ENCODE data around the gene MYADML2.

The MYADML2 gene

DNA sequence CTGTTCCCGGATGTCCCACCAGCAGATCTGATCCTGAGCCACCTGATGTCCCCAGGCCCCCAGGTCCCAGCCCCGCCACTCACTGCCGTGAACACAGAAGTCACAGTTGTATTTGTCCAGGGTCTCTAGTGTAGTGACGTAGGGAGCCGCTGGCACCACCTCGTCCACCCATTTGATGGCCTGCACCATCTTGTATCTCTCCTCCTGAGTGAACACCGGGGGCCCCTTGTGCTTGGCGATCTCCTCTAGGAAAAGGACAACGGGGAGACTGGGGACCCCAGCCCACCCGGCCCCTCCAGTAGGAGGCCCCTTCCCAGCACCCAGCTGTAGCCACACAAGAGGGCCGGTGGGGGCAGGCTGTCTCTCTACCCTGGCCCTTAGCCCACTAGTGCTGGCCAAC is 38.2 kb downstream of the MYADML2 start:
- no peak for DNase-seq

DNA sequence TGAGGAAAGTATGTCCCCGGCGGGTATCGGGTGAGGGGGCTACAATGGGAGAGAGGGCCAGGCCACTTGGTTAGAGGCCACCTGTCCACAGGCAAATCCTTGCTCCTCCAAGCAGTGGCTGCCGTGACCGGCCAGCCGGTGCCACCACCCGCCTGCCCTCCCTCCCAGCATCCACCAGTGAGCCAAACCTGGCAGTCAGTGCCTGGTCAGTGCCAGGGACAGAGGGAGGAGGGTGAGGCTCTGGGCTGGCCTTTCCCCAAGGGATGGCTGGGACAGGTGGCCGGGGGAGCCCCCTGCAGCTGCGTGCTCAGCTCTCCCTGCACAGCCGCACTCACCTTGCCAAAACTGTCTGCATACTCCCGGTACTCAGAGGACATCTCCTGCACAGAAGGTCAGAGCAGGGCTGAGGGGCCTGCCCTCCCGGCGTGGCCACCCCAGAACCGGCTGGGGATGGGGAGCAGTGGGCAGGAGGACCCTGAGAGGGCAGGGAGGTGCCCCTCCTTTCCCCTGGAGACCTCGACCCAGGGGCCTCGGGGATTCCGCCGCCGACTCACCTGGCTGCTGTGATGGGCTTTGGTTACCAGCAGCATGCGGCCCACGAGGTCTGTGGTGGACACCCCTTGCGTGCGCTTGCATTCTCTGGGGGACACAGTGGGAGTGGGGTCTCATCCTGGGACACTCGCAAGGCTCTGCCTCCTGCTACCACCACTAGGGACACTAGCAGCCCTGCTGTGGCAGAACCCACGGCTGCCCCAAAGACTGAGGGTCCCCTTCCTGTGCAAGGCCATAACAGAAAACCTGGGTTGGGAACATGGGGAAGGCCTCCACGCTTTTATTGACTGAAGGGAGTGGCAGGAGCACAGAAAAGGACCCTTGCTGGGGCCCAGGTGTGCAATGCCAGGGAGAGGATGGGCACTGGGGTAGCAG is 39.6 kb downstream of the MYADML2 start:
- DNase-seq, result no peak

DNA sequence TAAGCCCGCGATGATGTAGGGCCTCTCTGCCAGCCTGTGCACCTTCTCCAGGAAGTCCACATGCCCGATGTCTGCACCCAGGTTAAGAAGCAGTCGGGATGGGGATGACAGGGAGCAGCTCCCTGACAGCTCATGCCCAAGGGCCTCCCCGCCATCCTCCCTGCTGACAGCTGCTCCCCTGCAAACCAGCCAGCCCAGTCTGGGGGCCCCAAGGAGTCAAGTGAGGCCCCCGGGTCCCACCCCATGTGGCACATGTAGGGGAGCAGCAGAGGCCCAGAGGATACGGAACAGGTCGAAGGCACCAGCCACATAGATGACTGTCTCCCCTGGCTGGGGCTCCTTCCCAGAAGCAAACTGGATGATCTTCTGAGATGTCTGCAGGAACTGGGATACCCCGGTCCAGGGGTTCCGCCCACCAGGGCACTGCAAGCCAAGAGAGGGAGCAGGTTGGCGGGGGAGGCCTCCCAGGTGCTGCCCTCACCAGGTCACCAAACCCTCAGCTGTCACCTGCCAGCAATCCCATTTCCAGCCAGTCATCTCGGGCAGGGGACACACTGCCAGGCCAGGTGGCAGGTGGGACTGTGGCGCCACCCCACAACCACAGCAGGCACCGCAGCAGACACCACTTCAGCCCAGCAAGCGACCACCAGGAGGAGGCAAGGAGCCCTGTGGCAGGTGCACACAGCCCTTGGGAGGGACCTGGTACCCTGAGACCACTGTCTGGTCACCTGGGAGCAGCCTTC is 40.4 kb downstream of the MYADML2 start:
- DNase-seq, result no peak

DNA sequence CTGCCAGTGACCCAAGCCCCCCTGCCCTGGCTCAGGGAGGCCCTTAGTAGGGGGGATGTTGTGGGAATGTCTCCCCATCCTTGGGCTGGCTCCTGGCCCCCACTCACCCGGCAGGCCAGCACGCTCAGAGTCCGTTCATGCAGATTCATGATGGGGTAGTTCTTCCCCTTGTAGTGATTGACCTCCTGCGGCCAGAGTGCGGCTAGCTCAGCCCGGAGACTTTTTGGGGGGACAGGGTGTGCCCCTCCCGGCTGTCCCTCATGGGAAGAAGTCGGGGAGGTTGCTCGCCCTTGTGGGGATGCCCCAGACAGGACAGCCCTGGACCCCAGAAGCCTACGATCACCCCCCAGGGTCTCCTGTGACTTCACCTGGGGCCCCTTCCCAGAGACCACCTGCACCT is 41.0 kb downstream of the MYADML2 start:
- DNase-seq, result no peak

DNA sequence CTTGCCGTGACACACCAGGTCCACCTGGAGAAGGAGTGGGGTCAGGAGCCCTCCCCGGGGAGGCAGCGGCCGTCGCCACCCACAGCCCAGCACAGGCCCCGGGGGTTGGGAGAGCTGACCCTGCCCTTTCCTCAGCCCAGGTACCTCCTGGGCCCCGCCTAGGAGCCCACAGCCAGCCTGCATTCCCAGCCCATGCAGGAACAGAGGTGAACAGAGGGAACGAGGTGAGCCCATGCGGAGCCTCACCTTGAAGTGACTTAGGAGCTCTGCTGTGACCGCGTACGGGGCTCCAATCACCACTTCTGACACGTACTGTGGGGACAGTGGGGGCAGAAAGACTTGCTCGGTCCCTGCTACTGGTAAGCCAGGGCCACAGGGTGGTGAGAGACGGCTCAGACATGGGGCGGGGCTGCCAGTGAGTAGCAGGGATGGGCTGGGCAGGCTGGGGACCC is 41.6 kb downstream of the MYADML2 start:
- DNase-seq, result no peak

DNA sequence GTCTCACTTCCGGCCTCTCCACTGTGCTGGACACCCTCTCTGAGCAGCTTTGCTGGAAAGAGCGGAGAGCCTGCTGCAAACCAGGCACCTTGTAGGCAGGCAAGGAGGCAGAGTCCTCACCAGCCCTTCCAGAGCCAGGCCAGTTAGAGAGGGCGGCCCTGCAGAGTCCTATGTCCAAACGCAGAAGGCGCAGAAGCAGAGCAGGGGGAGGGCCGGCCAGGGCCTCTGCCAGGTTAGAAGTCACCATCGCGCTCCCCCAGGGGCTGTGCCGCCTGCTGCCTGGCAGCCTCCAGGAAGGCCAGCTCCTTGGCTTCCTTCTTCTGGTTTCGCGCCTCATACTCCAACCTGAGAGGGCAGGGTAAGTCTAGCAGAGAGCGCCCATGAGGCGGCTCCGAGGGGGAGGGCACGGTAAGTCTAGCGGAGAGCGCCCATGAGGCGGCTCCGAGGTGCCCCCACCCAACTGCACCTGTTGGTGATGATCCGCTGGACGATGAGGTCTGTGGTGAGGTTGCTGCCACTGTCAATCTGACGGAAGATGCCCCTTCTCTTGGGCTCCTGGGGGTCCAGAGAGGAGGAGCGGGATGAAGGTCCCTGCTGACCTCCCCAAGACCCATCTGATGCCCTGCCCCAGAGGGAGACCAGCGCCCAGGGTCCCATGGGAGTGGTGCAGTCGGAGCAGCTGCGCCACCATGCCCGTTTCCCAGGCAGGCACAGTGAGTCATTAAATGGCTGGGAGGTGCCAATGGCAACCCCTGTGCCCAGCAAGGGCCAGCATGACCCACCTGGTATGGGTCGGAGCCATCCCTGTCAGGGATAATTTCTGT is 42.2 kb downstream of the MYADML2 start:
- DNase-seq, result no peak

DNA sequence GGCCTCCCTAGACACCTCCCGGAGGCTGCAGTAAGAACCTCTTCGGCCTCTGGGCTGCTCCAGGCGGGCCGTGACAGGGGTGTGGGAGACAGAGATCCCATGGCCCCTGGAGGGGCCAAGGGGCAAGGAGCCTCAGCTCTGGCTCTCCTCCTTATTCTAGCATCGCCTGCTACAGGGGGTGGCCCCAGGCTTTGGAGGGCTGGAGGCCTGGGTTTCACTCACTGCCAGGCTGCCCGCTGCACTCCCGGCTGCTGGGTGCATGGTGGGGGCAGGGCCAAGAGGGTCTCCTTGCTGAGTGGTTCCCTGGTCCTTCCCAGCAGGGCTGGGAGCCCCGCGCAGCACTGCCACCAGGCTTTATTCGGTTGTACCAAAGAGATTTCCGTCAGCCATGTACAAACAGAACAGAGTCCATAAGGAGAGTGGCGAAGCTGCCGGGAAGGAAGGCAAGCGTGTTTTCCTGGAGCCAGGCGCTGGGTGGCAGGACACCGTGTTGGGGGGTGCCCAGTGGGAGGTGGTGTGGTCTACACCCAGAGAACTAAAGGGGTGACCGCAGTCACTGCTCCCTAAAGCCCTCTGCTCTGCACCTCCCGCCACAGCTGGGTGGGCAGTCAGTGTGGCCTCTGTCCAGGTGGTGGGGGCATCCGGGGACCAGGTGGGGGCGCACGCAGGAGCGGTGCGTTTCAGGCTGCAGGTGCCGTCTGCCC is 43.0 kb downstream of the MYADML2 start:
- no peak for DNase-seq

DNA sequence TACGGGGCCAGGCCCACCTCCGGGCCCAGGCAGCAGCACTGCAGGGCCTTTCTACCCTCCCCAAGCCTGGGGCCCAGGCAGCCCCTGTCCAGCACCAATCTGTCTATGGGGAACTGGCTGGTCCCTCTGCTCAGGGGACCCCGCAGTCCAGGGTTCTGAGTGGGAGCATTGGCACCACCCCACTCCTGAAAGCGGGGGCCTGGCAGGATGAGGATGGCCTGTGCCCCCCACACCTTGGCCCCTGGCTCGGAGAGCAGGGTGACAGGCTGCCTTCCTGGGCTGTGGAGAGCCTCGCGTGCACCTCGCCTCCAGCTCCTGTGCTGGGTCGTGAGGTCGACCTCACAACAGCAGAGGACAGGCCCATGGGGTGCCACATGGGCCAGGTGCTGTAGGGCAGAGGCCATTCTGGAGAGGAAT is 43.6 kb downstream of the MYADML2 start:
- no peak for DNase-seq

DNA sequence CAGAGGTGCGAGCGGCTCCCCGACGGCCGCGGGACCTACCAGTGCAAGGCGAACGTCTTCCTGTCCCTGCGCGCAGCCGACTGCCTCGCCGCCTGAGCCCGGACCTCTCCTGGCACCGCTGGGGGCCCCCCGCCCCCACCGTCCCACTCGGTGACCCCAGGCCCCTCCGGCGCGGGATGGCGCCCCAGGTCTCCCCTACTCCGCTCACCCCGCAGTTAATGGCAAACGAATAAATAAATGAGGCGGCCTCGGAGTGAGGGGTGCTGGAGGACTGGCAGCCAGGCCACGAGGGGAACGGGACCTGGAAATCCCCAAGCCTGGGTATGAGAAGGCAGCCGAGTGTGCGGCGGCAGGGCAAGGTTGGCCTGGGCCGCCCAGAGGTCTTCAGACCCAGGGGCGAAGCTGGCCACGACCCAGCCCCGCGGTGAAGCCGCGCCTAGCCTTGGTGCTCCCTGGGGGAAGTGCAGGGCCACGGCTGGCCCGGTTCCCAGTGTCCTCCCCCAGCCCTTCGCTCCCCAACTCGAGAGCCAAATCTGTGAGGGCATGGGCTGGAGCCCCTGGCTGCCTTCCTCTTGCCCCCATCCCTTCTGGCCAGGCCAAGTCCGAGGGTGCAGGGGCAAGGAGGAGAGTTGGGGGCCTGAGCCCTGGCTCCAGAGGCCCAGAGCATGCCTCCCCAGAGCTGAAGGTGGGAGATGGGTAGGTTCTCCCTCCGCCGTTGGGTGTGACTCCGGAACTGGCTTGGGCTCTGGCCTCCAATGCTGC is 44.2 kb downstream of the MYADML2 start:
- DNase-seq, result peak; percentile 28

DNA sequence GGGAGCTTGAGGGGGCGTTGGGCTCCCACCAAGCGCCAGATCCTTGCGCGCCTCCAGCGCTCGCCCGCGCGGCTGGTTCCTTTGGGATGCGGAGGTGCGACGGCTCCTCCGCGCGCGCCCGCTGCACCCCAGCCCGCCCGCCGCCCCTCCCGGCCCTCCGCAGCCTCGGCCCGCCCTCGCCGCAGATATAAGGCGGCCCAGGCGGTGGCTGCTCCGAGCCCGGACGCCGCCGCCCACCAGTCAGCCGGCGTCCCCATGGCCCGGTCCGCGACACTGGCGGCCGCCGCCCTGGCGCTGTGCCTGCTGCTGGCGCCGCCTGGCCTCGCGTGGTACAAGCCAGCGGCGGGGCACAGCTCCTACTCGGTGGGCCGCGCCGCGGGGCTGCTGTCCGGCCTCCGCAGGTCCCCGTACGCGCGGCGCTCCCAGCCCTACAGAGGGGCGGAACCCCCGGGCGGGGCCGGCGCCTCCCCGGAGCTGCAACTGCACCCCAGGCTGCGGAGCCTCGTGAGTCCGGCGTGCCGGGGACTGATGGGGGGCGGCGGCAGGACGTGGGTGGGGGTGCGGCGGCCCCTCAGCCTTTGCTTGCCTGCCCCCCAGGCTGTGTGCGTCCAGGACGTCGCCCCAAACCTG is 44.9 kb downstream of the MYADML2 start, which contains the start of gene NPB:
Gene NPB (plus strand): TSS at position 216 of the 630 bp plus-strand sequence. CDS start 40 bp downstream, at position 256.
- DNase-seq, result peak; percentile 57

DNA sequence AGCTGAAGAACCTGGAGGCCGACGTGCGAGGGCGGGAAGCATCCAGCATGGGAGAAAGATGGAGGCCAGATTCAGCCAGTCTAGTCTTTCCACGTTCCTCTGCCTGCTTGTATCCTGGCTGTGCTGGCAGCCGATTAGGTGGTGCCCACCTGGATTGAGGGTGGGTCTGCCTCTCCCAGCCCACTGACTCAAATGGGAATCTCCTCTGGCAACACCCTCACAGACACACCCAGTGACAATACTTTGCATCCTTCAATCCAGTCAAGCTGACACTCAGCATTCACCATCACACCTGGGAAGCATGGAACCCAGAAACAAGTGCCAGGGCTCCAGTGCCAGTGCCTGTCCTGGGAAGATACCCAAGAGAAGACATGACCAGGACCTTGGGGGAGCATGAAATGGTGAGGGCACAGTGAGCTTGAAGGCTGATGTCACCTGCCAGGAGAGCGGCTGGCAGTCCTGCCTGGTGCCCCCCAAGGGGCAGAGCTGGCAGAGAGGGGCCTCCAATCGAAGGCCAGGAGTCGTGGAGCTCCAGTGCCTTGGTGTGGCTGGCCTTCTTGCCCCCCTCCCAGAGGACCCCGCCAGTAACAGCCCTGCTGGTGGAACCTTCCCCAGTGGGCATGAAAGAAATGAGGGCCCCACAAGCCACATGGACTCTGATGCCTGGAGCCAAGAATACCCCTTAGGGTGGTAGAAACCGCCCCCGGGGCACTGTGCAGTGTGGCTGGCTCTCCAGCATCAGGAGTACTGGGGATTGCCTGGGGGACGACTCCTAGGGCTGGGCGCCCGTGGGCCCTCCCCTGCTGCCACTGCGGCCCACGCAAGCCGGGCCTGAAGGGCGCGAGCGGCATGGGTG is 45.6 kb downstream of the MYADML2 start:
- no peak for DNase-seq

DNA sequence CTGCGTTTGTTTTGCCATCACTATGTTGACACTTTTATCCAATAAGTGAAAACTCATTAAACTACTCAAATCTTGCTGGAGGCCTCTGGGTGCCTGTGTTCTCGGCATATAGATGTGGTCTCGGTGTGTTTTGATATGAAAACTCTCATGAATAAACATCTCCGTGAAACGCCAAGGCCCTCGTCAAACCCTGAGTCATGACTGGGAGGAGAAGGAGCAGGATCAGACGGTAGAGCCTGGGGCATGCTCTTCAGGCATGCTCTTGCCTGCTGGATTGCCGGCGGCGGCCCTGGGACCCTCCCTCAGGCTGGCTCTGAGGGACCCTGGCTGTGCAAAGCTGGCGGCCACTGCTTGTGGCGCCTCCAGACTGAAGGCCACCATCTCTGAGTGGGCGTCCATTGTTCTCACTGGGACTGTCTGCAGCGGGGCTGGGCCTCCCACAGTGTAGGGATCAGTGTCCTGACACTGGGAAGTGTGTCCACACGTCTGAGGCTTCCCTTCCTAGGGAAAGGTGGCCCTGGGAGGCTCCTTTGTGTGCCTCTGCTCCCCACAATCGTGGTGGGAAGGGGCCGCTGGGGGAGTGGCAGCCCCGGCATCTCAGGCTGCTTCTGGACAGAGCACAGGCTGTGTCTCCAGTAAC is 46.7 kb downstream of the MYADML2 start:
- DNase-seq, result no peak

DNA sequence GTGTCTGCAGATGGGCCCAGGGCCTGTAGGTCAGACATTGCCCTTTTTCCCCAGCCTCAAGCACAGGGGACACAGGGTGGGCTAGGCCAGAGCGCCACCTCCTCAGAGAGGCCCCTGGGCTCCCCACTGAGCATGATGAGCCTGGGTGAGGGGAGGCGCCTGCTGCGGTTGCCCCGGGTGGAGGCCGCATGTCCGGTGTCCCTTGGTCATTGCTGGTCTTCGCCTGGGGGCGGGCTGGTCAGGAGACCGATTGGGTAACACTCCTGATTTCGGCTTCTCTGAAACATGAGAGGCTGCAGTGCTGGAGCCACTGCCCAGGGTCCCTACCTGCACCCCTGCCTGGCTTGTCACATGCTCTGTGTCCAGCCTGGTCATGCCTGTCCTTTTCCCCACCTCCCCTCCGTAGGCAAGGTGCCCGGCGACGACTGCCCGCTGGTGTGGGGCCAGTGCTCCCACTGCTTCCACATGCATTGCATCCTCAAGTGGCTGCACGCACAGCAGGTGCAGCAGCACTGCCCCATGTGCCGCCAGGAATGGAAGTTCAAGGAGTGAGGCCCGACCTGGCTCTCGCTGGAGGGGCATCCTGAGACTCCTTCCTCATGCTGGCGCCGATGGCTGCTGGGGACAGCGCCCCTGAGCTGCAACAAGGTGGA is 47.4 kb downstream of the MYADML2 start:
- DNase-seq, result no peak

DNA sequence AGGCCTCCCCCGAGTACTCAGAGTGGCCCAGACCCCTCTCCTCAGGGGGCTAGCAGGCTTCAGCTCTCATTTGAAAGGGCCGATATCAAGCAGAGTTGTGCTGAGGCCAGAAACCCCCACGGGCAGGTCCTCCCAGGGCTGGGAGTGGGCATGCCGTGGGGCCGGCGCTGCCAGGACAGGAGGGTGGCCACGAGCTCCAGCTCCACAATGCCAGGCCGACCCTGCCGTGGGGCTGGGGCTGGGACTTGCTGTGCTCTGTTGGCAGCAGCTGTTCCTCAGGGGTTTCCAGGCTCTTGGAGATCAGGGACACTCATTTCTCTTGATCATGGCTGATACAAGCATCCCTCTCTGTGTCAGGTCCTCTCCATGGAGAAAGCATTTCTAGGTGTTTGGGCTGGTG is 48.1 kb downstream of the MYADML2 start:
- no peak for DNase-seq

DNA sequence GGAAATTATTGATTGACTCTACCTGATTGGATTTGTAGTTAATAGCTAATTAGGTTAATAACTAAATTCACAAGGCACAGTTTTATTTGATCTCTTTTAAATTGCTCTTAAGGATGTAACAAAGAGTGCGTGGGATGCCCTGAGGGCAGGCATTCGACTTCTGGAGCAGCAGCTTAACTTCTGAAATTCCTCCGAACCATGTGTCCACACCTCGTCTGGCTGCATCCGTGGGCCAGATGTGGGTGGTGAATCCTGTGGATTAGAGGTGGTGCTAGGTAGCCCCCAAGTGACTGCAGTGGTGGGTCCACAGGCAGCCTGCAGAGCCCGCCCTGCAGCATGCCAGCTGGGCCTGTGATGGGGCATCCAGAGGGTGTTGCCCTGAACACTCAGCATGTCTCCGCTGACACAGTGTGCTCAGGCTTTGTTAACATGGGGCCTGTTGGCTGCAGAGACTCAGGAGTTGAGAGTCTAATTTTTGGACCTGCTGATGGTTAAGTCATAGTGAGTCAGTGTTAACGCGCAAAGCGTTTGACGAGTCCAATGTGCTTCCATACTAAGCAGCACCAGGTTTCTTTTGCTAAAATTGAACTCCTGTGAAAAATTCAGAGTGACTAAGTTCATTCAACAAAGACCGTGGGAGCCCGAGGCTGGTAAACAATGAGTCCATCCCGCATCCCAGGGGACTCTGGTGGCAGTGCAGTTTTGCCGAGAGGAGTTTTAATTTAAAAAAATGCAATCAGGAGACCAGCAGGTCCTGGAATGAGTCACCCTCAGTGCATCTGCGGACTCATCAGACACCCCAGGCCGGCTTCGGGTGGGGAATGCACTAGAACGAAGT is 48.8 kb downstream of the MYADML2 start:
- no peak for DNase-seq

DNA sequence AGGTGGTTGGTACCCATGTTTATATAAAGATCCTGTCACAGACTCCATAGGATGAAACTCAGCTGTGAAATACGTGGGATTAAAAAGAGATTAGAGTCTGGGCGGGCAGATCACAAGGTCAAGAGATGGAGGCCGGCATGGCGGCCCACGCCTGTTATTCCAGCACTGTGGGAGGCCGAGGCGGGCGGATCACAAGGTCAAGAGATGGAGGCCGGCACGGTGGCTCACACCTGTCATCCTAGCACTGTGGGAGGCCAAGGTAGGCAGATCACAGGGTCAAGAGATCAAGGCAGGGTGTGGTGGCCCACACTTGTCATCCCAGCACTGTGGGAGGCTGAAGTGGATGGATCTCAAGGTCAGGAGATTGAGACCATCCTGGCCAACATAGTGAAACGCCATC is 51.6 kb downstream of the MYADML2 start:
- no peak for DNase-seq

DNA sequence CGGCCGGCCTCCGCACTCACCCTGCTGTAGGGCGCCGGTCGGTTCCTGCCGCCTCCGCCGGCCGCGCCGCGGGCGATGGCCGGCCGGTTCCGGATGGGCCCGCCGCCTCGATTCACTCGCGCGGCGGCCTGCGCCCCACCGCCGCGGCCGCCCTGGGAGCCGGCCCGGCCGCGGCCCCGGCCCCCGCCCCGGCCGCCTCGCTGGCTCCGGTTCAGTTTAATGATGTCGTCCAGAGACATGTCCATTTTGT is 55.8 kb downstream of the MYADML2 start:
- DNase-seq, result no peak

Data from hematopoietic multipotent progenitor cell treated with erythropoietin and hydrocortisone succinate and interleukin-3 and kit ligand, for 8 days (in vitro differentiated cells).